Peyer's patch (tissue), 4 donors: ENCODE data around the gene PRSS8.

Source experiments
- CTCF ChIP-seq, 6 experiments: fragments of 450-650 bp in 4 of 6; fragments of 200-600 bp in 2 of 6; sonication (generic) in 1 of 6; IDR thresholded peaks; one replicate each; pipeline ENCODE4 v1.5.1; 2017 to 2019; ENCODE audit warnings: antibody characterized with exemption in 6 of 6, mild to moderate bottlenecking in 3 of 6, moderate library complexity in 1 of 6
- POLR2A ChIP-seq, 2 donors: fragments of 450-650 bp; IDR thresholded peaks; one replicate each; pipeline ENCODE4 v1.5.1; 2017; ENCODE audit warnings: antibody characterized with exemption in 2 of 2, mild to moderate bottlenecking in 2 of 2, moderate library complexity in 2 of 2

- TF ChIP-seq POLR2A (IDR thresholded peaks at IDR 0.05) (peak; percentile 60 to 84), CTCF (IDR thresholded peaks at IDR 0.05) (no peak)
Observed at GRCh38 chr16:31128711-31129567, 6.6 kb downstream of the PRSS8 start.
